Fibroblast of pulmonary artery (primary cell): Measurements from ENCODE around the gene EZH1.
"Not testable (repeated sequence)": the region's sequence is repeated elsewhere in the genome, so short reads cannot be mapped to it uniquely, and the experiment has no call there.

Source experiments
- DNase-seq: peaks from one replicate; pipeline ENCODE4 v3.0.0-alpha.2; 2010; ENCODE audit warnings: low read depth
- H3K4me3 ChIP-seq: replicated peaks from 2 replicates; pipeline ENCODE4 v1.5.1; 2011; ENCODE audit warnings: low read depth, mild to moderate bottlenecking, control low read depth, low read length, moderate library complexity
- CTCF ChIP-seq: IDR thresholded peaks from 2 replicates; pipeline ENCODE4 v1.5.1; 2011; ENCODE audit warnings: mild to moderate bottlenecking, control low read depth, low read length, inconsistent platforms; ENCODE audit errors: missing control alignments

EZH1 gene

GRCh38 chr17:42667088-42667951 lies 77.5 kb downstream of the EZH1 start:
- no peak overlapping the region for H3K4me3 ChIP-seq
- TF ChIP-seq CTCF = no peak
- peak; percentile 76 for DNase-seq

- DNase-seq, H3K4me3 ChIP-seq: not testable (repeated sequence)
Measured at GRCh38 chr17:42666126-42666525, 78.7 kb downstream of the EZH1 start.

GRCh38 chr17:42665581-42666001 lies 79.2 kb downstream of the EZH1 start:
- no peak overlapping the region for H3K4me3 ChIP-seq
- TF ChIP-seq CTCF = no peak
- no peak for DNase-seq

GRCh38 chr17:42660692-42661345 lies 84.0 kb downstream of the EZH1 start:
- TF ChIP-seq CTCF = no peak
- H3K4me3 ChIP-seq = peak overlapping the region; percentile 13
- peak; percentile 58 for DNase-seq

- not testable (repeated sequence) for DNase-seq
- H3K4me3 ChIP-seq = peak overlapping the region; percentile 75
Measured at GRCh38 chr17:42659932-42660274, 84.9 kb downstream of the EZH1 start.

- DNase-seq = peak; percentile 92
- H3K4me3 ChIP-seq = peak within 1 kb of the TSS; percentile 75
- TF ChIP-seq CTCF = no peak
Measured at GRCh38 chr17:42659079-42659931, 85.5 kb downstream of the EZH1 start, which contains the start of gene TUBG2. Gene TUBG2 (plus strand): TSS chr17:42659284. CDS start chr17:42659504, 220 bp downstream.

- no peak for TF ChIP-seq CTCF
- H3K4me3 ChIP-seq = no peak overlapping the region
- DNase-seq = no peak
Measured at GRCh38 chr17:42657824-42658588, 86.8 kb downstream of the EZH1 start.
